Measurements from ENCODE around the gene NCR2. TPM values are rescaled to one million over a fixed set of nuclear protein-coding genes. Genes with fewer than 3 reads are reported as not detected.

Gene NCR2
- total RNA-seq, 5 donors from 2014 or later (not counting 1 experiment from before 2014, with no cell fraction given) = not detected

DNA sequence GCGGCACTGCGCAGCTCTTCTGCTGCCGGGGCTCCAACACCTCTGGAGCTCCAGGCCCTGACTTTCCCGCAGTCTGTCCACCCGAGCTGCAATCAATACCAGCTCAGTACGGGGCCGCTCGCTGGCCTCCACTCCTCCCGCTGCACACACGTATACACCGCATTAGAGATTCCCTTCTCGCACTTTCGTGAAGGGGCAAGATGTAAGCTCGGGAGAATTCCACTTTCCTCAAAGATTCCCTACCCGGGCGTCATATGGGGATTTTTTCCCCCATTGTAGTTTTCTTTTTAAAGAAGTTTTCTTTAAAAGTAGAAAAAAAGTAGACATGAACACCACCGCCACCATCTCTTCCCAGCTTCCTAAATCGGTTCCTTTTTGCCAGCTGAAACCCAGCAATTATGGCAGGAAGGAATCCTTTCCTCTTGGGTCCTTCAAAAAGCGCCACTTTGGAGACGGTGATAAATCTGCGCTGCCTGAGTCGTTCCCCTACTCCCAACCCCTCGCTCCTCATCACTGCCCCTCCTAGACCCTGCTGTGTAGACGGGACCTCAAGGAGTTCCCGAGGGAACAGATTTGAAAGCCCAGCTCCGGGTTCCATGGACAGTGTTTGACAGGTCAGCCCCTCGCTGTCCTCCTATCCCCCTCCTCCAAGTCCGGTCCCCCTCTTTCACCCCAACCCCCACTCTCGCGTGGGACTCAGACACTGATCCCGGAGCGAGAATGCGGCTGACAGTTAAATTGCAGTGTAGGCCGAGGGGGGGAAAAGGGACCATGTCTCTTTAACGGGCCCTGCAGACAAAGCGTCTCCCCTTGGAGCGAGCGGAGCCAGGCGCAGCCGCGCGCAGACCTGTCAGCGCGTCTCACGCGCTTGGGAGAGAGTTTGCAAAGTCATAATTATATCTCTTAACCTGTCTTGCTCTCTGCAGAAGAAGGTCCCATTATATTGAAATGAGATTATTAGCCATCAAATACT lies 39.5 kb downstream of the NCR2 start:
- WGBS (ENCODE audit: insufficient coverage) = 3% methylated on average over 12 of the region's 46 CpGs
- CTCF ChIA-PET = interaction anchor here (0.6 to 1.1 kb wide), 3 partner anchors 121 to 741 kb away, joined by 3 to 4 read pairs (median 4); no protein-coding TSS in a partner anchor
- H3K4me3 Mint-ChIP-seq = peak overlapping the region; percentile 2 to 65 (median 13)
- no peak for ATAC-seq (replicated peaks in 1 of 4)
- peaks cover 10 to 40% of the 10 kb centered on the region in 2 experiments for H3K4me1 ChIP-seq (ENCODE audit: control insufficient read depth in 1 of 2, extremely low read depth in 1 of 2, insufficient read depth in 2 of 2, low read length in 2 of 2)
- H3K27me3 ChIP-seq (replicated peaks in 1 of 2; ENCODE audit: control insufficient read depth in 2 of 2, extremely low read depth in 1 of 2, insufficient read depth in 2 of 2, low read length in 1 of 2) = peaks cover 16 to 70% of the 10 kb centered on the region in 2 experiments
- H3K27ac Mint-ChIP-seq = no peak overlapping the region
- H3K27ac ChIP-seq (ENCODE audit: low read length) = no peak overlapping the region
- H3K36me3 ChIP-seq (ENCODE audit: control insufficient read depth in 2 of 2, extremely low read depth in 1 of 2, insufficient read depth in 1 of 2, low read length in 1 of 2) = no peaks in the 10 kb centered on the region
- no peaks in the 10 kb centered on the region for H3K9me3 Mint-ChIP-seq
- peaks cover 37 to 42% (median 42%) of the 10 kb centered on the region in 3 donors for H3K4me1 Mint-ChIP-seq
- no peak for DNase-seq
- POLR2A ChIA-PET = no interaction called here
- no peaks in the 10 kb centered on the region for H3K9me3 ChIP-seq
- H3K36me3 Mint-ChIP-seq = no peaks in the 10 kb centered on the region
- no peak overlapping the region for H3K4me3 ChIP-seq (ENCODE audit: control insufficient read depth in 1 of 2, extremely low read depth in 1 of 2, low read length in 1 of 2)
- H3K27me3 Mint-ChIP-seq = peaks cover 59 to 83% of the 10 kb centered on the region in 2 donors

DNA sequence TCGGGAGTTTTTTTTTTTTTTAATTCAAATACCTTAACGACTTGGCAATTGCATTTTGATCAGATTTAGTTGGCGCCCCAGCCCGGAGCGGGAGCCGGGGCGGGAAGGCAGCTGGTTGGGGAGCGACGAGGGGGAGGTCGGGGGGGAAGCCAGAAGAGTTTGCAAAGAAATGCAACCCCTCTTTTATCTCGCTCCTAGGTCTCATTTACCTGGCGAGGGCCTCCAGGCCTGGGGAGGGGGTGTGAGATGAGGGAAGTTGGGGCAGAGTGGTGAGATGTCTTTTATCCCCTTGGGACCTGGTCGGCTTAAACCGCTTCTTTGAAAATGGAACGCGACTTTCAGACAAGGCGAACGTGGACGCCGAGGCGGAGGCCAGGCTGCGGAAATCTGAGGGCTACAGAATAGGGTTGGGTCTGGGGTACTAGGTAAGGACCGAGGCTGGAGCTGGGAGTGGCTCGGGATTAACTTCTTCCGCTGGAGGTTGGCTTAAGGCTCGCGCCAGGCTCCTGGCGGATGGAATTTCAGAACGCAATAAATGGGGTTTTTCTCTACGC lies 40.3 kb downstream of the NCR2 start:
- CTCF ChIA-PET = no interaction called here

DNA sequence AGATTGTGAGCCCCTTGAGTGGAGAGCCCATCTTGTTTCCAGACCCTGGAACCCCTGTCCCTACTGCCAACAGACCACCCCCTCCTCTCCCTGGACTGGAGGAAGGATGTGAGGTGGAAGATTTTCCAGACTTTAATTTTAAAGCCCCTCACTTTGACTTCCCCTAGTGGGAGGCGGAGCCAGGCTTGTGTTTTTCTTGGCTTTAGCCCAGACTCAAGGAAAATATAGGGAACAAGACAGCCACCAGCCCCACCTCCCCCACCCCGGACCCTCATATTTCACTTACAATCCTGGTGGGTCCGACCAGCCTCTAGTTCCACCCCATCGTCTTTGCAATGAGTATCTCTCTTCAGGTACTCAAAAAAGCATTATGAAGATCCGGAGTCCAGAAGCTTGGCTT lies 40.8 kb downstream of the NCR2 start:
- Mint-ChIP-seq H3K9me3 (no peaks in the 10 kb centered on the region), H3K27ac (no peak overlapping the region), H3K27me3 (peaks cover 52 to 74% of the 10 kb centered on the region in 2 donors), H3K4me3 (no peak overlapping the region), H3K4me1 (peaks cover 37 to 38% (median 37%) of the 10 kb centered on the region in 3 donors), H3K36me3 (no peaks in the 10 kb centered on the region)
- H3K27me3 ChIP-seq (replicated peaks in 1 of 2; ENCODE audit: control insufficient read depth in 2 of 2, extremely low read depth in 1 of 2, insufficient read depth in 2 of 2, low read length in 1 of 2) = peaks cover 12 to 61% of the 10 kb centered on the region in 2 experiments
- no peaks in the 10 kb centered on the region for H3K36me3 ChIP-seq (ENCODE audit: control insufficient read depth in 2 of 2, extremely low read depth in 1 of 2, insufficient read depth in 1 of 2, low read length in 1 of 2)
- POLR2A ChIA-PET = no interaction called here
- no peaks in the 10 kb centered on the region for H3K9me3 ChIP-seq
- DNase-seq (no peak), ATAC-seq (replicated peaks in 1 of 4) (no peak)
- 48% methylated on average over 3 of the region's 5 CpGs for WGBS (ENCODE audit: insufficient coverage)
- H3K4me3 ChIP-seq (ENCODE audit: control insufficient read depth in 1 of 2, extremely low read depth in 1 of 2, low read length in 1 of 2) = no peak overlapping the region
- H3K27ac ChIP-seq (ENCODE audit: low read length) = no peak overlapping the region
- CTCF ChIA-PET = no interaction called here
- peaks cover 10 to 40% of the 10 kb centered on the region in 2 experiments for H3K4me1 ChIP-seq (ENCODE audit: control insufficient read depth in 1 of 2, extremely low read depth in 1 of 2, insufficient read depth in 2 of 2, low read length in 2 of 2)

More for the DNA sequence above, 40.3 kb downstream of the NCR2 start:
- peak overlapping the region in 1 of 3 donors; percentile 65 for H3K4me3 Mint-ChIP-seq
- 14% methylated on average over 25 of the region's 30 CpGs for WGBS (ENCODE audit: insufficient coverage)
- H3K9me3 Mint-ChIP-seq = no peaks in the 10 kb centered on the region
- Histone ChIP-seq H3K4me1 (ENCODE audit: control insufficient read depth in 1 of 2, extremely low read depth in 1 of 2, insufficient read depth in 2 of 2, low read length in 2 of 2) (peaks cover 10 to 40% of the 10 kb centered on the region in 2 experiments), H3K4me3 (ENCODE audit: control insufficient read depth in 1 of 2, extremely low read depth in 1 of 2, low read length in 1 of 2) (no peak overlapping the region), H3K27me3 (replicated peaks in 1 of 2; ENCODE audit: control insufficient read depth in 2 of 2, extremely low read depth in 1 of 2, insufficient read depth in 2 of 2, low read length in 1 of 2) (peaks cover 15 to 64% of the 10 kb centered on the region in 2 experiments), H3K36me3 (ENCODE audit: control insufficient read depth in 2 of 2, extremely low read depth in 1 of 2, insufficient read depth in 1 of 2, low read length in 1 of 2) (no peaks in the 10 kb centered on the region), H3K9me3 (no peaks in the 10 kb centered on the region), H3K27ac (ENCODE audit: low read length) (no peak overlapping the region)
- ATAC-seq (replicated peaks in 1 of 4) (no peak), DNase-seq (no peak)
- no peak overlapping the region for H3K27ac Mint-ChIP-seq
- peaks cover 37 to 40% (median 39%) of the 10 kb centered on the region in 3 donors for H3K4me1 Mint-ChIP-seq
- peaks cover 55 to 79% of the 10 kb centered on the region in 2 donors for H3K27me3 Mint-ChIP-seq
- POLR2A ChIA-PET = no interaction called here
- H3K36me3 Mint-ChIP-seq = no peaks in the 10 kb centered on the region

DNA sequence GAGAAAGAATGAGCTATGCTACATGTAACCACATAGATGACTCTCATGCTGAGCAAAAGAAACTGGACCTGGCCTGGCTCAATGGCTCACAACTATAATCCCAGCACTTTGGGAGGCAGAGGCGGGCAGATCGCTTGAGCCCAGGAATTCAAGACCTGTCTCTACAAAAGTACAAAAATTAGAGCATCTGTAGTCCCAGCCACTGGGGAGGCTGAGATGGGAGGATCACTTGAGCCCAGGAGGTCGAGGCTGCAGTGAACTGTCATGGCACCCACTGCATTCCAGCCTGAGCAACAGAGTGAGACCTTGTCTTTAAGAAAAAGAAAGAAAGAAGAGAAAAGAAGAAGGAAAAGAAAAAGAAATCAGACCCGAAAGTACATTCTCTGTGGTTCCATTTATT lies 41.7 kb downstream of the NCR2 start:
- H3K4me1 Mint-ChIP-seq = peaks cover 28 to 30% (median 29%) of the 10 kb centered on the region in 3 donors
- no peaks in the 10 kb centered on the region for H3K9me3 ChIP-seq
- H3K4me3 ChIP-seq (ENCODE audit: control insufficient read depth in 1 of 2, extremely low read depth in 1 of 2, low read length in 1 of 2) = no peak overlapping the region
- peaks cover 10 to 31% of the 10 kb centered on the region in 2 experiments for H3K4me1 ChIP-seq (ENCODE audit: control insufficient read depth in 1 of 2, extremely low read depth in 1 of 2, insufficient read depth in 2 of 2, low read length in 2 of 2)
- peaks cover 14 to 56% of the 10 kb centered on the region in 2 experiments for H3K27me3 ChIP-seq (replicated peaks in 1 of 2; ENCODE audit: control insufficient read depth in 2 of 2, extremely low read depth in 1 of 2, insufficient read depth in 2 of 2, low read length in 1 of 2)
- H3K27ac ChIP-seq (ENCODE audit: low read length) = no peak overlapping the region
- no peak for ATAC-seq (replicated peaks in 1 of 4)
- CTCF ChIA-PET = no interaction called here
- no peak overlapping the region for H3K4me3 Mint-ChIP-seq
- no peaks in the 10 kb centered on the region for H3K36me3 Mint-ChIP-seq
- no peaks in the 10 kb centered on the region for H3K9me3 Mint-ChIP-seq
- no peaks in the 10 kb centered on the region for H3K36me3 ChIP-seq (ENCODE audit: control insufficient read depth in 2 of 2, extremely low read depth in 1 of 2, insufficient read depth in 1 of 2, low read length in 1 of 2)
- POLR2A ChIA-PET = no interaction called here
- DNase-seq = no peak
- H3K27ac Mint-ChIP-seq = no peak overlapping the region
- WGBS (ENCODE audit: insufficient coverage) = 29% methylated on average over 1 of the region's 4 CpGs
- H3K27me3 Mint-ChIP-seq = peaks cover 49 to 73% of the 10 kb centered on the region in 2 donors

DNA sequence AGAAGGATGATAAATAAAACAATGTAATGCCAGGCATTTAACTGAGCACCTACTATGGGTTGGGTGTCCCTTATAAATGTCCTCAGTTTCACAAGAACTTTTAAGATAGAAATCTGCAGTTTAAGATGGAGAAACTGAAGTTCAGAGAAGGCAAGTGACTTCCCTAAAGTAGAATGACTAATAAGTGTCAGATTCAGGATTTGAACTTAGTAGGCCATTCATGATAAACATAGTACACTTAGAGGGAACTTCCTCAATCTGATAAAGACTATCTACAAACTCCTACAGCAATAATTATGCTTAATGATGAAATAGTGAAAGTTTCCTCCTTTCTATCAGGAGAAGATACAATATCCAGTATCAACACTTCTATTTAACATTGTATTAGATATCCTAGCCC lies 43.9 kb downstream of the NCR2 start:
- H3K27me3 ChIP-seq (replicated peaks in 1 of 2; ENCODE audit: control insufficient read depth in 2 of 2, extremely low read depth in 1 of 2, insufficient read depth in 2 of 2, low read length in 1 of 2) = peaks cover 10 to 39% of the 10 kb centered on the region in 2 experiments

DNA sequence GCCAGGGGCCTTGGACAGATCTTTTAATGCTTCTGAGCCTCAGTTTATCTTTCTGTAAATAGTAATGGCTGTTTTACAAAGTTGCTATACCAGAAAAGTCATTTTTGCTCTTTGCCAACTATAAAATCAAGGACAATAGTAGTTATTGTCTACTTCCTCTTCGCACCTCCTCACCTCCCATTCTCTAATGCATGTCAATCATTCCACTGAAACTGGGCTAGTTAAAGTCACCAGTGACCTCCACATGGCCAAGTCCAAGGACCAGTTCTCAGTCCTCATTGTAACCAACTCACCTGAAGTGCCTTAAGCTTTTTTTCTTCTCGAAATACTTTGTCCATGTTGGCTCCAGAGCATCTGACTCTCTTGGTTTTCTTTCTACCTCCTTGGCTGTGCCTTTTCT lies 51.2 kb downstream of the NCR2 start:
- WGBS (ENCODE audit: insufficient coverage) = 83% methylated on average over 2 of the region's 2 CpGs
- no peaks in the 10 kb centered on the region for H3K4me1 Mint-ChIP-seq
- ATAC-seq (replicated peaks in 1 of 4) = no peak

More for the DNA sequence above, 43.9 kb downstream of the NCR2 start:
- no peak for ATAC-seq (replicated peaks in 1 of 4)
- H3K9me3 Mint-ChIP-seq = no peaks in the 10 kb centered on the region
- DNase-seq = no peak
- no peak overlapping the region for H3K4me3 Mint-ChIP-seq
- H3K9me3 ChIP-seq = no peaks in the 10 kb centered on the region
- peaks cover 14 to 15% (median 14%) of the 10 kb centered on the region in 3 donors for H3K4me1 Mint-ChIP-seq
- H3K36me3 Mint-ChIP-seq = no peaks in the 10 kb centered on the region
- no peak overlapping the region for H3K27ac Mint-ChIP-seq
- H3K4me3 ChIP-seq (ENCODE audit: control insufficient read depth in 1 of 2, extremely low read depth in 1 of 2, low read length in 1 of 2) = no peak overlapping the region
- H3K27me3 Mint-ChIP-seq = peaks cover 44 to 69% of the 10 kb centered on the region in 2 donors
- no peak overlapping the region for H3K27ac ChIP-seq (ENCODE audit: low read length)
- H3K4me1 ChIP-seq (ENCODE audit: control insufficient read depth in 1 of 2, extremely low read depth in 1 of 2, insufficient read depth in 2 of 2, low read length in 2 of 2) = peaks cover 0 to 10% of the 10 kb centered on the region in 2 experiments
- no peaks in the 10 kb centered on the region for H3K36me3 ChIP-seq (ENCODE audit: control insufficient read depth in 2 of 2, extremely low read depth in 1 of 2, insufficient read depth in 1 of 2, low read length in 1 of 2)
- ChIA-PET CTCF (no interaction called here), POLR2A (no interaction called here)

More for the DNA sequence above, 51.2 kb downstream of the NCR2 start:
- Histone ChIP-seq H3K4me3 (ENCODE audit: control insufficient read depth in 1 of 2, extremely low read depth in 1 of 2, low read length in 1 of 2) (no peak overlapping the region), H3K27ac (ENCODE audit: low read length) (no peak overlapping the region), H3K9me3 (no peaks in the 10 kb centered on the region), H3K36me3 (ENCODE audit: control insufficient read depth in 2 of 2, extremely low read depth in 1 of 2, insufficient read depth in 1 of 2, low read length in 1 of 2) (no peaks in the 10 kb centered on the region), H3K27me3 (replicated peaks in 1 of 2; ENCODE audit: control insufficient read depth in 2 of 2, extremely low read depth in 1 of 2, insufficient read depth in 2 of 2, low read length in 1 of 2) (peaks cover under 1 to 10% of the 10 kb centered on the region in 2 experiments), H3K4me1 (ENCODE audit: control insufficient read depth in 1 of 2, extremely low read depth in 1 of 2, insufficient read depth in 2 of 2, low read length in 2 of 2) (no peaks in the 10 kb centered on the region)
- H3K9me3 Mint-ChIP-seq = no peaks in the 10 kb centered on the region
- DNase-seq = no peak
- H3K36me3 Mint-ChIP-seq = no peaks in the 10 kb centered on the region
- ChIA-PET POLR2A (no interaction called here), CTCF (no interaction called here)
- H3K4me3 Mint-ChIP-seq = no peak overlapping the region
- peaks cover 23 to 48% of the 10 kb centered on the region in 2 donors for H3K27me3 Mint-ChIP-seq
- H3K27ac Mint-ChIP-seq = no peak overlapping the region
